Osteocyte (in vitro differentiated cells): ENCODE data around the gene HS3ST4. TPM values are rescaled to one million over a fixed set of nuclear protein-coding genes. Genes with fewer than 3 reads are reported as not detected.
"Not testable (repeated sequence)": the region's sequence is repeated elsewhere in the genome, so short reads cannot be mapped to it uniquely, and the experiment has no call there.

Source experiments
- DNase-seq: peaks from one replicate; pipeline ENCODE4 v3.0.0; 2021; ENCODE audit warnings: mixed read lengths; ENCODE audit not compliant: unreplicated experiment; ENCODE audit errors: extremely low spot score
- H3K27ac Mint-ChIP-seq: one replicate; pipeline ENCODE4 v1.8.0; 2021; ENCODE audit warnings: mild to moderate bottlenecking, mixed read lengths; ENCODE audit not compliant: unreplicated experiment
- H3K27me3 Mint-ChIP-seq: one replicate; pipeline ENCODE4 v1.8.0; 2021; ENCODE audit warnings: mixed read lengths; ENCODE audit not compliant: unreplicated experiment
- H3K36me3 Mint-ChIP-seq: one replicate; pipeline ENCODE4 v1.8.0; 2021; ENCODE audit warnings: mixed read lengths; ENCODE audit not compliant: unreplicated experiment
- H3K4me1 Mint-ChIP-seq: one replicate; pipeline ENCODE4 v1.8.0; 2021; ENCODE audit warnings: mixed read lengths; ENCODE audit not compliant: unreplicated experiment
- H3K4me3 Mint-ChIP-seq: one replicate; pipeline ENCODE4 v1.8.0; 2021; ENCODE audit warnings: mild to moderate bottlenecking, moderate library complexity, mixed read lengths; ENCODE audit not compliant: unreplicated experiment
- H3K9me3 Mint-ChIP-seq: one replicate; pipeline ENCODE4 v1.8.0; 2021; ENCODE audit warnings: mixed read lengths; ENCODE audit not compliant: unreplicated experiment
- CTCF ChIP-seq: fragments of 200-600 bp; sonication (generic); IDR thresholded peaks from 2 replicates; pipeline ENCODE4 v1.5.0; 2021; ENCODE audit warnings: antibody characterized with exemption, mild to moderate bottlenecking, moderate library complexity
- total RNA-seq: library from RNA; stranded (reverse); gene quantifications from 2 replicates; pipeline ENCODE4 v1.2.1, GENCODE V29; 2021

Gene HS3ST4
- total RNA-seq, 1 donor from 2014 or later = not detected

- Mint-ChIP-seq H3K27ac (no peak overlapping the region), H3K9me3 (peaks cover 51% of the 10 kb centered on the region), H3K36me3 (no peaks in the 10 kb centered on the region), H3K4me3 (no peak overlapping the region), H3K27me3 (no peaks in the 10 kb centered on the region), H3K4me1 (no peaks in the 10 kb centered on the region)
- no peak for DNase-seq
- no peak for TF ChIP-seq CTCF
Measured at GRCh38 chr16:26016989-26017388, 325.2 kb downstream of the HS3ST4 start.

GRCh38 chr16:26019381-26020242, 327.9 kb downstream of the HS3ST4 start:
- Mint-ChIP-seq H3K27me3 (no peaks in the 10 kb centered on the region), H3K27ac (no peak overlapping the region), H3K9me3 (peaks cover 50% of the 10 kb centered on the region), H3K36me3 (no peaks in the 10 kb centered on the region), H3K4me1 (no peaks in the 10 kb centered on the region), H3K4me3 (no peak overlapping the region)
- no peak for DNase-seq
- TF ChIP-seq CTCF = no peak

GRCh38 chr16:26026709-26027450, 335.1 kb downstream of the HS3ST4 start:
- TF ChIP-seq CTCF = no peak
- H3K4me1 Mint-ChIP-seq = no peaks in the 10 kb centered on the region
- H3K9me3 Mint-ChIP-seq = peaks cover 26% of the 10 kb centered on the region
- DNase-seq = no peak
- no peak overlapping the region for H3K27ac Mint-ChIP-seq
- H3K36me3 Mint-ChIP-seq = no peaks in the 10 kb centered on the region
- no peak overlapping the region for H3K4me3 Mint-ChIP-seq
- no peaks in the 10 kb centered on the region for H3K27me3 Mint-ChIP-seq

- no peak overlapping the region for H3K4me3 Mint-ChIP-seq
- H3K9me3 Mint-ChIP-seq = peaks cover 47% of the 10 kb centered on the region
- H3K27me3 Mint-ChIP-seq = no peaks in the 10 kb centered on the region
- TF ChIP-seq CTCF = no peak
- no peaks in the 10 kb centered on the region for H3K36me3 Mint-ChIP-seq
- no peak for DNase-seq
- H3K27ac Mint-ChIP-seq = no peak overlapping the region
- H3K4me1 Mint-ChIP-seq = no peaks in the 10 kb centered on the region
Measured at GRCh38 chr16:26031286-26031685, 339.5 kb downstream of the HS3ST4 start.

GRCh38 chr16:26032661-26033060, 340.9 kb downstream of the HS3ST4 start:
- not testable (repeated sequence) for H3K27ac Mint-ChIP-seq, H3K36me3 Mint-ChIP-seq, H3K4me1 Mint-ChIP-seq, H3K27me3 Mint-ChIP-seq, H3K4me3 Mint-ChIP-seq
- peaks cover 52% of the 10 kb centered on the region for H3K9me3 Mint-ChIP-seq
- DNase-seq = peak; percentile 46
